ENCODE data around the gene RER1. TPM values are rescaled to one million over a fixed set of nuclear protein-coding genes. Genes with fewer than 3 reads are reported as not detected.
A peak's percentile ranks its signal among the peaks of the same experiment; 100 is the strongest.

RER1 gene
- total and polyA plus RNA-seq, 9 donors: 51.0 to 224 (median 99.0) TPM

DNA sequence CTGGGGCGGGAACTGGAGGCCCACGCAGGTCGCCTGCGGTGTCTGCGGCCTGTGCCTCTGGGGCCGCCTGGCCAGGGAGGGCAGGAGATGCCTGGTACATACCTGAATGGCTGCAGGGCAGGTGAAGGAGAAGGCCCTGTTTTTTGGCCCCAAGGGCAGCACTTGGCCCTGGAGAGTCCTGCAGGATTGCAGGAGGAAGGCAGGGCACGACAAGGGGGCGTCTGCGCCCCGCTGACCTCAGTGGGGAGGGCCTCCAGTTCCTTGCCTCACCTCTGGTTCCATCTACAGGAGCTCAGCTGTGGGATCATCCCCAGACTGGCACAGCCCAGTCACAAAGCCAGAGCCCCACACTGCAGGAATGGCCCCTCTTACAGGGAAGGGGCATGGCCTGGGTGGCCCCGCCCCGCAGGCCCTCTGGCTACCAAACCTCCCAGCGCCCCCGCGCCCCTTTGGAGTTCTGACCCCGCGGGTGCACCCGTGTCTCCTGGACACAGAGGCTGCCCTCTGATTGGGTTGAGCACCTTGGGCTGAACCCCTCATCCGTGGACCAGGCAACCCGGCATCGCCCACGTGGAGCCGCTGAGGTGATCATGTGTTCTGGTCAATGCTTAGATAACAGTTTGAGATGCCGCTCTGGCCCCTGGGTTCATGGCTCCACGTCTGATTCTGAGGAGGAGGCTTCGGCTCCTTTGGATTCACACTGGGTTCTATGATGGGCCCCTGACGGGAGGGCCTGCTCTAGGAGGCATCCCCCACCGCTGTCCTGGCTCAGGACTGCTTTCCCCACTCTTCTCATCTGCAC lies 22.1 kb downstream of the RER1 start:
- TF ChIP-seq POLR2A (IDR thresholded peaks at IDR 0.05) (no peak), EP300 (IDR thresholded peaks at IDR 0.05) (no peak)
- TF ChIP-seq, protein P1, sequence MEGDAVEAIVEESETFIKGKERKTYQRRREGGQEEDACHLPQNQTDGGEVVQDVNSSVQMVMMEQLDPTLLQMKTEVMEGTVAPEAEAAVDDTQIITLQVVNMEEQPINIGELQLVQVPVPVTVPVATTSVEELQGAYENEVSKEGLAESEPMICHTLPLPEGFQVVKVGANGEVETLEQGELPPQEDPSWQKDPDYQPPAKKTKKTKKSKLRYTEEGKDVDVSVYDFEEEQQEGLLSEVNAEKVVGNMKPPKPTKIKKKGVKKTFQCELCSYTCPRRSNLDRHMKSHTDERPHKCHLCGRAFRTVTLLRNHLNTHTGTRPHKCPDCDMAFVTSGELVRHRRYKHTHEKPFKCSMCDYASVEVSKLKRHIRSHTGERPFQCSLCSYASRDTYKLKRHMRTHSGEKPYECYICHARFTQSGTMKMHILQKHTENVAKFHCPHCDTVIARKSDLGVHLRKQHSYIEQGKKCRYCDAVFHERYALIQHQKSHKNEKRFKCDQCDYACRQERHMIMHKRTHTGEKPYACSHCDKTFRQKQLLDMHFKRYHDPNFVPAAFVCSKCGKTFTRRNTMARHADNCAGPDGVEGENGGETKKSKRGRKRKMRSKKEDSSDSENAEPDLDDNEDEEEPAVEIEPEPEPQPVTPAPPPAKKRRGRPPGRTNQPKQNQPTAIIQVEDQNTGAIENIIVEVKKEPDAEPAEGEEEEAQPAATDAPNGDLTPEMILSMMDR (IDR thresholded peaks at IDR 0.05): no peak
- H3K27me3 ChIP-seq: no peaks in the 10 kb centered on the region
- H3K4me3 ChIP-seq: peak overlapping the region; percentile 87
- intact Hi-C loops (cut with DNase I): loop anchor here in 3 of 4 donors (1.0 to 10.0 kb wide), 3 partner anchors 135 to 1011 kb away; partner anchors contain the start of gene MMEL1 (in 1 of the 3)
- peak overlapping the region in 1 of 2 donors; percentile 82 for H3K27ac ChIP-seq
- peak in 2 of 5 donors; percentile 31 to 44 for DNase-seq
- WGBS, 3 donors: 40 to 56% (median 44%) methylated on average over 27 to 28 of the region's 28 CpGs
- no peaks in the 10 kb centered on the region for H3K9me3 ChIP-seq
- no peaks in the 10 kb centered on the region for H3K36me3 ChIP-seq
- H3K4me1 ChIP-seq (ENCODE audit: insufficient read depth): peaks cover 6% of the 10 kb centered on the region

DNA sequence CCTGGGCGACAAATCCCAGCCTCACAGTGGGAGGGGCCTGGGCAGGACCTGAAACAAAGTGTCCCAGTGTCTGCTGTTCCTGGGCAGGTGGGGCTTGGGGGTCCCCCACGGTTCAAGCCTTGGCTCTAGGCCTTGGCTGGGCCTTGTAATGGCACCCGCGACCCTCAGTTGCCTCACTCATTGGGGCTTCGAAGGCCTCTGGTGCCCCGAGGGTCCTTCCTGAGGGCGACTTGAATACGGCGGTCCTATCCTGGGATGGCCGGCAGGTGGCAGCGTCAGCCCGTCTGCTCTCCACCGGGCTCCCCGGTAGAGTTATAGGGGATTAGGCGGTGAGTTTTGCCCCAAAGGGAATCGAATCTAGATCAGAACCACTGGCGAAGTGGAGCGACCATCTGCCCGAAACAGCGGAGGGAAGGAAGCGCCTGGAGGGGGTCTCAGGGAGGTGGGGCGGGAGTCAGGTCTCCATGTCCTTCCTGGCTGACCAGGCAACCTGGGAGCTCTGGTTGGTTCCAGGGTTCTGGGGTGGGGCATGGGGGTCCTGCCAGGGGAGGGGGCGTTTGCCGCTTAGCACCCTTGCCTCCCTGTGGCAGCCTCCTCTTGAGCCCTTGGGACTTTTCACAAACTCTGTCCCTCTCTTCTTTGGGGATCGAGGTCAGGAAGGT lies 22.8 kb downstream of the RER1 start:
- Histone ChIP-seq H3K27ac (no peak overlapping the region), H3K4me3 (no peak overlapping the region), H3K9me3 (no peaks in the 10 kb centered on the region), H3K36me3 (no peaks in the 10 kb centered on the region), H3K4me1 (ENCODE audit: insufficient read depth) (peaks cover 6% of the 10 kb centered on the region), H3K27me3 (no peaks in the 10 kb centered on the region)
- DNase-seq: peak; percentile 65 to 85 (median 81)
- intact Hi-C loops (cut with DNase I): loop anchor here in 3 of 4 donors (1.0 to 10.0 kb wide), 3 partner anchors 134 to 1010 kb away; partner anchors contain the start of gene MMEL1 (in 1 of the 3)
- TF ChIP-seq POLR2A (IDR thresholded peaks at IDR 0.05): no peak
- TF ChIP-seq, protein P1 (IDR thresholded peaks at IDR 0.05): peak; percentile 69 to 90 (median 87)
- 2 to 3% (median 3%) methylated on average over 23 to 25 of the region's 25 CpGs for WGBS, 3 donors

DNA sequence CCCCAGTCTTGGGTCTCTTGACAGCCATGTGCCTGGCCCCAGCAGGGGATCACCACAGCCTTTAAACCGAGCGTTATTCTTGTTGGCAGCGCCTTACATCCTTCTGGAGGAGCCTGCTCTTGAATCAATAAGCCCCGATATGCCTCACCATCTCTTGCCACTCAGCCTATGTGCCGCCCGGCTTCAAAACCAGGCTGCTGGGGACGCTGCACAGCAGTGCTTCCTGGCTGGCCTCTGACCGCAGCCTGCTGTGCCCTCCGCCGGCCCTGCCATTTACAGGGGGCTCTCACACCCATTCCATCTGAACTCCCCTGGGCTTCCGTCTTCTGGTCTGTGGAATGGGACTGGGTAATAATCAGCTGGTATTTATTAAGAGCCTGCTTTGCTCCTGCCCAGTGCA lies 23.7 kb downstream of the RER1 start:
- Histone ChIP-seq H3K27me3 (no peaks in the 10 kb centered on the region), H3K36me3 (no peaks in the 10 kb centered on the region), H3K4me3 (no peak overlapping the region), H3K9me3 (no peaks in the 10 kb centered on the region), H3K27ac (no peak overlapping the region), H3K4me1 (ENCODE audit: insufficient read depth) (peaks cover 6% of the 10 kb centered on the region)
- no peak for DNase-seq
- no peak for TF ChIP-seq EP300 (IDR thresholded peaks at IDR 0.05)
- no peak for TF ChIP-seq POLR2A (IDR thresholded peaks at IDR 0.05)
- TF ChIP-seq, protein P1 (IDR thresholded peaks at IDR 0.05): no peak
- WGBS, 3 donors: 61 to 66% (median 64%) methylated on average over 10 to 11 of the region's 11 CpGs
- intact Hi-C loops (cut with DNase I): loop anchor here (5.0 to 10.0 kb wide), 5 partner anchors 132 to 1012 kb away; partner anchors contain the start of gene MMEL1 (in 1 of the 4)

DNA sequence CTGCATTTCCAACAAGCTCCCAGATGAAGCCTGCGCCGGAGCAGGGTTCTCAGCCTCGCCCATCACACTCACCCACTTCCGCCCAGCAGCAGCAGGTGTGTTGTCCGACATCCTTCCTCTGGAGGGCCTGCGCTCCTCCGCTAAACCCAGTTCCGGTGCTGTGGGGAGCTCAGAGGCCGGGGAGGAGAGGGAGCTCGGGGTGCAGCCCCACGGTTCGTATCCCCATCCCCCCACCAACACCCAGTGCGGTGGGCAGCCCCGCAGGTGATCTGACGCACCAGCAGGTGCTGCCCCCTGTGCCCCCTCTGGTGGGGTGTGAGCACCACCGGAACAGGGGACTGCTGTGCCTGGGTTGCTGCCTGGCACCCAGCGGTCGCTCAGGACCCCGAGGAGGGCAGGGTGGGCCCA lies 24.2 kb downstream of the RER1 start:
- H3K4me3 ChIP-seq: no peak overlapping the region
- no peaks in the 10 kb centered on the region for H3K27me3 ChIP-seq
- WGBS, 3 donors: 59 to 65% (median 62%) methylated on average over 17 to 19 of the region's 19 CpGs
- peaks cover 6% of the 10 kb centered on the region for H3K4me1 ChIP-seq (ENCODE audit: insufficient read depth)
- no peaks in the 10 kb centered on the region for H3K9me3 ChIP-seq
- TF ChIP-seq POLR2A (IDR thresholded peaks at IDR 0.05): no peak
- TF ChIP-seq, protein P1 (IDR thresholded peaks at IDR 0.05): no peak
- TF ChIP-seq EP300 (IDR thresholded peaks at IDR 0.05): no peak
- no peaks in the 10 kb centered on the region for H3K36me3 ChIP-seq
- intact Hi-C loops (cut with DNase I): loop anchor here (5.0 to 10.0 kb wide), 5 partner anchors 131 to 1011 kb away; partner anchors contain the start of gene MMEL1 (in 1 of the 4)
- no peak overlapping the region for H3K27ac ChIP-seq
- DNase-seq: no peak
